HUES64 (cell line): ENCODE results near the gene IL17REL.
A peak's percentile ranks its signal among the peaks of the same experiment; 100 is the strongest.

Experiments
- H3K27ac ChIP-seq: 2 replicates; pipeline ENCODE4 v1.7.0; 2013; ENCODE audit warnings: low read depth, low read length, inconsistent platforms
- H3K27me3 ChIP-seq: 2 replicates; pipeline ENCODE4 v1.6.1; 2013; ENCODE audit warnings: mild to moderate bottlenecking, low read length; ENCODE audit not compliant: insufficient read depth
- H3K36me3 ChIP-seq: 2 replicates; pipeline ENCODE4 v1.6.1; 2013; ENCODE audit warnings: mild to moderate bottlenecking, low read length; ENCODE audit not compliant: insufficient read depth
- H3K4me1 ChIP-seq: 2 replicates; pipeline ENCODE4 v1.6.1; 2013; ENCODE audit warnings: mild to moderate bottlenecking, low read length, moderate library complexity; ENCODE audit not compliant: insufficient read depth
- H3K4me3 ChIP-seq: 2 replicates; pipeline ENCODE4 v1.5.1; 2013; ENCODE audit warnings: mild to moderate bottlenecking, low read length, moderate library complexity
- H3K9ac ChIP-seq: 2 replicates; pipeline ENCODE4 v1.6.1; 2013; ENCODE audit warnings: mild to moderate bottlenecking, low read depth, low read length
- H3K9me3 ChIP-seq: 2 replicates; pipeline ENCODE4 v1.6.1; 2013; ENCODE audit warnings: low read depth, low read length; ENCODE audit not compliant: insufficient read depth
- WGBS: fragments of 150-250, 120-280 bp; methylation state at CpG from one replicate; pipeline ENCODE4 v1.1.7; 2013; ENCODE audit warnings: missing lambda C conversion rate; 5-methylcytosine and 5-hydroxymethylcytosine counted together

Gene IL17REL

DNA sequence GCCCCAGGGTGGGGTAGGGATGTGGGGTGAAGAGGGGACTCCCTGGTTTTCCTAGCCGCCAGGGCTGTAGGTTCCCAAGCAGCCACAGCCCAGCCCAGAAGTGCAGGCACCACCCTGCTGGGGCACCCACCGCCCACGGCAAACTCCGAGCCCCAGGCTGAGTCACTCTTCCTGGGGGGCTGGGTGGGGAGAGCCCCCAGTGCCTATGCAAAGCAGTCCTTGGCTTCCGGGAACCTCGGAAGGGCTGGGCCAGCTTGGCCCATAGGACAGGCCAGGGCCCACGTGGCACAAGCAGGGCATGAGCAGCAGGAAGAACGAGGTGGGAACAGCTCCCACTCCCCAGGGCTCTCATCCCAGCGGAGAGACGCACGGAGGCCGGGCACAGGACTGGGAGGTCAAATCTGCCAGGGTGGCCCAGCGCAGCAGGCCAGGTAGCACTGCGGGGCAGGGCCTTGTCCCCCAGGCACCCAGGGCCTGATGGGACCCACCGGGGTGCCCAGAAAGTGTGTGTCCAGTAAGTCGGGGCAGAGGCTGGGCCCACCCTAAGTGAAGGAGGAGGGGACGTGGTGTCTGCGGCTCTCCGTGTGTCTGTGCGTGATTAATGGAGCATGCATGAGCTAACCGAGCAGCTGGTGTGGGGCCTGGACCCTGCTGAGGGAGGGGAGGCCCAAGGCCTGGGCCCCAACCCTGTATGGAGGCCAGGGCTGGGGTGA lies 4.6 kb upstream of the IL17REL start:
- H3K9ac ChIP-seq = no peak overlapping the region

DNA sequence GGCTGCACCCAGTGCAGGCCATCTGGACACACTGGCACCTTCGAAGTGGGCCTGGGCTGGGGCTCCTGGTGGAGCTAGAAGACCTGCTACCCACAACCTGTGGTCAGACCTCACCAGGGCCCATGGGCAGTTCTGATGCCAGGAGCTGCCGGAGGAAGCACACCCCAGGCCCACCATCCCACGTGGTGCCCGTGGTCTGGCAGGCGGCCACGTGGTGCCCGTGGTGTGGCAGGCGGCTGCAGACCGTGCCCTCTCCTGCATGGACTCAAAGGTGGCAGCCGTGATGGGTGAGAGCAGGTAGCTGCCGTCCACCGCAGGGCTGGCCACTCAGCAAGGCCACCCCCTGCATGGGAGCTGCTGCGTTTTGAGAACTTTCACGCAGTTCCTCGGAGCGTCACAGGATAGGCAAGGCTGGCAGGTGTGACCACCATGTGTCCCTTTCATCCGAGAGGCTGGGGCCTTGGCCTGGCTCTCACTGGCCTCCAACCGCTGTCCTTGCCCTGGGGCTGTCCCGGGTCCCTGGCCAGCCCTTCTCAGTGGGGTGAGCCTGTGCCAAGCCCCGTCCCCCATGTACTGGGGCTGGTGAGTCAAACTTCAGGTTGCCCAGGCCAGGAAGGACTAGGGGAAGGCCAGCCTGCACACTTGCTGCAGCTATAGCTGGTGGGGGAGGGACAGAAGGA lies 3.9 kb upstream of the IL17REL start:
- 92% methylated on average over 20 of the region's 20 CpGs for WGBS
- no peak overlapping the region for H3K4me3 ChIP-seq
- H3K27ac ChIP-seq = no peak overlapping the region
- peaks cover 72% of the 10 kb centered on the region for H3K27me3 ChIP-seq
- H3K4me1 ChIP-seq = no peaks in the 10 kb centered on the region
- no peaks in the 10 kb centered on the region for H3K36me3 ChIP-seq
- H3K9ac ChIP-seq = no peak overlapping the region
- H3K9me3 ChIP-seq = no peaks in the 10 kb centered on the region

More for the DNA sequence above, 4.6 kb upstream of the IL17REL start:
- Histone ChIP-seq H3K27me3 (peaks cover 65% of the 10 kb centered on the region), H3K4me3 (no peak overlapping the region), H3K36me3 (no peaks in the 10 kb centered on the region), H3K4me1 (no peaks in the 10 kb centered on the region), H3K9me3 (no peaks in the 10 kb centered on the region), H3K27ac (no peak overlapping the region)
- WGBS = 85% methylated on average over 21 of the region's 21 CpGs

DNA sequence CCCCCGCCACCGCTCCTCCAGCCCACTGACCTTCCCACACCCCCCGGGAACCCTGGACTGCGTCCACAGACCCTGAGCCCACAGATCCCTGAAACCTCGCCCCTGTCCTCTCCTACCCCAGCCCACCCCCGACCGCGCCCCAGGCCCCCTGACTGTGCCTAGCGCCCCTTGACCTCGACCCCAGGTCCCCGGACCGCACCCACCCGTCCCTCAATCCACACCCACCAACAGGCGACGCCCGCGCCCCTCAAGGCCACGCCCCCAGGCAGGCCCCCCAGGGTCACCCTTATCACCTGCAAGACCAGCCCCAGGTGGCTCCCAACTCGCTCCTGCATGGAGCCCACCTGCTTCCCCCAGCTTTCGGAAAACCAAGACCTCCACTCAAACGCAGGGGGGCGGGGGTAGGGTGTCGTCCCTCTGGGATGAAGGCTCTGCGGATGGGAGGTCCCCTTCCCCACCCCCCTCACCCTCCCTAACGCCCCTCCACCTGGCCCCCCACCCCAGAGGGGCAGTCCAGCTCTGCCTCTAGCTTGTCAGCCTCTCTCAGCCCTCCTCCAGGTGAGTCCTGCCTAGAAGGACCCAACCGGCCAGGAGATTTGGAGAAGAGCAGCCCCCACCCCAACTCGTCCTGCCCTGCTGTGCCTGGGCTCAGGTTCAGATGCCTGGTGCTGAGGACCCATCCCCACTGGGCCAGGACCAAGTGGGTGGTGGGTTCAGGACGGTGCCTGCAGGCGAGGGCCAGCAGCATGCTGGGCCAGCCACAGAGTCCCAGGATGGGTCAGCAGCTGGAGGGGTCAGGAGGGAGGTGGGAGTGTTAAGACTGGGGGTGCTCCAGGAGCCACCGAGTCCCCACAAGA lies 3.1 kb upstream of the IL17REL start:
- no peak overlapping the region for H3K4me3 ChIP-seq
- 62% methylated on average over 26 of the region's 30 CpGs for WGBS
- H3K27me3 ChIP-seq = peaks cover 80% of the 10 kb centered on the region
- no peaks in the 10 kb centered on the region for H3K4me1 ChIP-seq
- no peaks in the 10 kb centered on the region for H3K36me3 ChIP-seq
- no peak overlapping the region for H3K9ac ChIP-seq
- H3K9me3 ChIP-seq = no peaks in the 10 kb centered on the region
- no peak overlapping the region for H3K27ac ChIP-seq

DNA sequence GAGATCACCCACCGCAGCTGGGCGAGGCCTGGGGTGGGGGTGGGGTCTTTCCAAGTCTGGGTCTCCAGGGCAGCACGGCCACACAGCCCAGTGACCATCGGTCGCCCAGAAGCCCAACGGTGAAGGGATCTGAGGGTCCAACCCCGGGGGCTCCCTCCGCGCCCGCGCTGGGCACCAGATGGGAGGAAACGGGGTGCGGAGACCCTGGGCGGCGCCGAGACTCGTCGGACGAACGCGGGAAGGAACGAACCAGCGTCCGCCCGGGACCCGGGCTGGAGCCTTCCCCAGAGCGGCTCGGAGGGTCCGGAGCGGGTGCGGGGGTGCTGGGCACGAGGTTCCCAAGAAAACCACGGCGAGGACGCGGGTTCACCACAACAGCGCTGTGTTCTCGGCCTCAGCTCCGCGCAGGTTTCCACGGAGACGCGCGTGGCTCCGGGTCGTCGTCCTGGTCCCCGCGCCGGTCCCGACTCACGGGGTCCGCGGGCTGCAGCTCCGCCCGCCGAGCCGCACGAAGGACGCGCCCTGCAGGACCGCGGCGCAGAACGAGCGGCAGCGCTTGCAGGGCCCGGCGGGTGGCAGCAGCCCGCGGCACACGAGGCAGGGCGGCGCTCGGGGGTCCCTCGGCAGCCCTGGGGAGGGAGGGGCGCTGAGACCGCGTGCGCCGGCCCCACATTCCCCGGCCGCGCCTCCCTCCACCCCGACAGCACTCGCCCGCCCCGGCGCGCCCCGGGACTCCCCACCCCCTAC lies 2.3 kb upstream of the IL17REL start:
- peaks cover 87% of the 10 kb centered on the region for H3K27me3 ChIP-seq
- H3K9me3 ChIP-seq = no peaks in the 10 kb centered on the region
- WGBS = 8% methylated on average over 79 of the region's 91 CpGs

DNA sequence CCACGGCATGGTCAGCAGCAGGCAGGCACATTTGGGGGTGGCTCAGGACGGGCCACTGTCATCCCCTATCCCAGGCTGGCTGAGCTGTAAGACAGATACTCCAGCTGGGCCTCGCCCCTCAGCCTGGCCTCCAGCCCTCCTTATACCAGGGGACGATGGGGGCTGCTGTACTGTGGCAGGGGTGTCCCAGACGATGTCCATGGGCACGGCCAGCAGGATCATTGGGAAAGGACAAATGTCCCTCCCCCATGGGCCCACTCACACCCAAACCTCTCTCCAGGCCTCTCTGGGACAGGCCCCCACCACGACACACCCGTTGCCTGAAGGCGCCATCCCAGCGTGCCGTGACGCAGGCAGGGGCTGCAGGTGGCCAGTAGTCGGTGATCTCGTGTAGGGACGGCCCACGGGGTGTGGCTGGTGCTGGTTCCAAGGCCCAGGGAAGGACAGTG lies 1.5 kb upstream of the IL17REL start:
- H3K27ac ChIP-seq = no peak overlapping the region
- H3K9me3 ChIP-seq = no peaks in the 10 kb centered on the region
- WGBS = 69% methylated on average over 16 of the region's 16 CpGs
- H3K4me3 ChIP-seq = no peak overlapping the region
- no peak overlapping the region for H3K9ac ChIP-seq
- peaks cover 88% of the 10 kb centered on the region for H3K27me3 ChIP-seq
- no peaks in the 10 kb centered on the region for H3K36me3 ChIP-seq
- H3K4me1 ChIP-seq = no peaks in the 10 kb centered on the region

More for the DNA sequence above, 2.3 kb upstream of the IL17REL start:
- Histone ChIP-seq H3K36me3 (no peaks in the 10 kb centered on the region), H3K9ac (no peak overlapping the region), H3K4me1 (no peaks in the 10 kb centered on the region), H3K4me3 (peak overlapping the region; percentile 43), H3K27ac (no peak overlapping the region)

DNA sequence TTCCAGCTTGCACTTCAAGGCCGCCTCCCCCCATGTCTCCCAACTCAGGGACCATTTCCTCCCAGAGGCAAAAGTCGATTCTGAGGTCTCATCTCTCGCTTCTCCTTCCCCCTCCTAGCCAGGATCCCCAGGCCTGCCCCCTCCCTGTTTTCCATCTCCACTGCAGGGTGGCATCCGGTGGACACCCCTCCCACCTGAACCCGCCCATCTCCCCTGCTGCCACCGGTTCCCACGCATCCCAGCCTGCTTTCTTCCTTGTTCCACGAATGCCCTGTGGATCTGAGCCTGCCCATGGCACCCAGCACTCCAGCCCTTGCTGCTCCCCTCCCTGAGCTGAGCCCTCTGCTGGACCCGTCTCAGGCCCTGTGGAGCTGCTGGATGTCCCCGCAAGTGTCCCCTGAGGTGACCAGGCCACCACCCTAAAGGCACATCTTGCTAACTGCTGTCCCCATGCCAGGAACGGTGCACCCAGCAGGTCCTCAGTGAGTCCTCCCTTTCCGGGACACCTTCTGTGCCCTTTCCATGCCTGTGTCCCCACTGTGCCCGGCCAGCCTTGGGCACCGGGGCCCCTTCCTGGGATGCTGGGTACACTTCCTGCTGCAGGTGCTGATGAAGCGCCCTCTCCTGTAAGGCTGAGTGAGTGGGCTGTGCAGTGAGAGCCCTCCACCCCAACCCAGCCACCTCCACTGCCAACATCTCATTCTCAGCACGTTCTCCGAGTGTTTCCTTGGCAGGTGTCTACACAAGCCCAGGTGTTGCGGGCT lies 936 bp downstream of the IL17REL start:
- Histone ChIP-seq H3K4me1 (no peaks in the 10 kb centered on the region), H3K36me3 (no peaks in the 10 kb centered on the region), H3K4me3 (peak overlapping the region; percentile 42), H3K27me3 (peaks cover 75% of the 10 kb centered on the region), H3K27ac (no peak overlapping the region), H3K9me3 (no peaks in the 10 kb centered on the region), H3K9ac (no peak overlapping the region)
- WGBS = 51% methylated on average over 18 of the region's 18 CpGs

DNA sequence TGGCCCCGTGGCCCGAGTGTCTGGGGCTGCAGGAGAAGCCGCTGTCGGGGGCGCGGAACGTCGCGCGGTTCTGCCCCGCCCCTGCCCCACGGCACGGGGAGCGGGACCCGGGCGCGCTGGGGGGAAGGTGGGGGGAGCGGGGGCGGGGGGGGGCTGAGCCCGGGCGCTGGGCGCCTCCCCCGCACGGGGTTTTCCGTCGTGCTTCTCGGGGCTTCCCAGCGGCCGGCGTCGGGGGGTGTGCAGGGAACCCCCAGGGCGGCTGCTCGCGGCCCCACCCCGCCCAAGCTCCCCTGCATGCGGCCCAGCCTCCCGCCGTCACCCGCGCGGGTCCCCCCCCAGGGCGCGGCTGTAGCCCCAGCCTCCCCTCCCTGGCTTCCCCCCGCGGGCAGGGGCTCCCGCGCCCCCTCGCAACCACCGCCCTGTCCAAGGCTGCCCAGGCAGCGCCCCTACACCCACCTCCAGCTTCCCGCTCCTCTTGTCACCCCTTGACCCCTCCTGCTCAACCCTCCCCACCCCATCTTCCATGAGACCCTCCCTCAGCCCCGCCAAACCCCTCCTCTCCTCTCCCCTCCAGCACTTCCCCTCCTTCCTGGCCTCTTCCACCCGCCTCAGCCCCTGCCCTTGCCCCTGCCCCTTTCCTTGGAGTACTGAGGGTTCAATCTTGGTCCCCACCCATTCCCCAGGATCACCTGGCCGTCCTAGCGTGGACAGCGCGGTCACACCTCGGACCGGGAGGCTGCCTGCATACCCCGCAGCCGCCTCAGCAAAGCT lies 1.7 kb downstream of the IL17REL start:
- Histone ChIP-seq H3K27ac (no peak overlapping the region), H3K9me3 (no peaks in the 10 kb centered on the region), H3K27me3 (peaks cover 67% of the 10 kb centered on the region), H3K4me1 (no peaks in the 10 kb centered on the region), H3K9ac (no peak overlapping the region), H3K36me3 (no peaks in the 10 kb centered on the region), H3K4me3 (peak overlapping the region; percentile 42)
- 9% methylated on average over 51 of the region's 61 CpGs for WGBS

DNA sequence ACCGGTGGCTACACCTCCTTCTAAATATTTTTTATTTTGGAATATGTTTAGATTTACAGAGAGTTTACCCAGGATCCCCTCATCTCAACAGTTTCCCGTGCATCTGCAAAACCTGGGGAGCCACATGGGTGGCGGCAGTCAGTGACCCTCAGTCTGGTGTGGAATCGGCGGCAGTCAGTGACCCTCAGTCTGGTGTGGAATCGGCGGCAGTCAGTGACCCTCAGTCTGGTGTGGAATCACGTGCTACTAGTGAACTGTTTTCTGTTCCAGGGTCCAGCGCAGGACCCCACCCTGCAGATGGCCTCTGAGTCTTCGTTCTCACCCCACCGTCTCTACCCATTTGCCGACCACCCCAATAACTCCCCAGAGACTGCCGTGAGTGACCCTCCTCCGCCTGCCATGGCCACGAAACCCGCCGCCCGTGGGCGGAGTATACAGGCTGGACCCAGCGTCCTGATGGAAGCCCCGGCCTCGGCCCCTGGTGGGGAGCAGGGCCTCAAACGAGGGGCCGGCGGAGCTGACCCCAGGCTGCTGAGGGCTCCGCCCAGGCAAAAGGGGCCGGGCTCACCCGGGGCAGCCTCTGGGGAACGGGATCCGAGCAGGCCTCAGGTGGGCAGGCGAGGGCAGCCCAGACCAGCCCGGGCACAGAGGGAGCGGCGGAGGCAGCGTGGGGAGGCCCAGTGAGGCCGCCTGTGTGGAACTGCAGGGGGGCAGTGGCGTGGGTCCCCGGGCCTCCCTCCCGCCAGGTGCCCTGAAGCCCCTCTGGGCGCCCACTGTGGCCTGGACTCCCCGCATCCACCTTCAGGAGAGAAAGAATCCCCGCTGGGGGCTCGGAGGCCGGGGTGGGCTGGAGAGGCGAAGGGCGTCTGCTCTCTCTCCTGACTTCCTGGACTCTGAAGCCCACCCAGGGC lies 2.5 kb downstream of the IL17REL start:
- peaks cover 60% of the 10 kb centered on the region for H3K27me3 ChIP-seq
- no peak overlapping the region; the same call in 1 of the 2 replicates for H3K4me3 ChIP-seq

DNA sequence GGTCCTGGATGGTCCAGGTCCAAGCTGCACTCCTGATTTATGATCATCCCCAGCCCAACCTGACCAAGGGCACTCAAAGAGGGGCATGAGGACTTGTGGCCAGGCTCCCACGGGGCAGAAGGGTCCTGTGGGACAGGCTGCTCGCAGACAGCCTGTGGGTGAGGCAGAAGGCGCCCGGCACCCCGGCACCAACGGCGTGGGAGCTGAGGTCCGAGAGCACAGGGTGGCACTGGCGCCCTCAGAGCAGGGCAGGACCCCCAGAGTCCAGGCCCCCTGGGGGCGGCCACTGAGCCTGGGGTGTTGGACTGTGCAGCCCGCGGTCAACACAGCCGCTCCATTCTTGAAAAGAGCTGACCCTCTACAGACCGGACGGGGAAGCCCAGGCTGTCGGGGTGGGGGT lies 3.3 kb downstream of the IL17REL start:
- Histone ChIP-seq H3K4me1 (no peaks in the 10 kb centered on the region), H3K4me3 (no peak overlapping the region), H3K9me3 (no peaks in the 10 kb centered on the region), H3K36me3 (no peaks in the 10 kb centered on the region), H3K9ac (no peak overlapping the region), H3K27me3 (peaks cover 52% of the 10 kb centered on the region), H3K27ac (no peak overlapping the region)
- 93% methylated on average over 16 of the region's 16 CpGs for whole genome bisulfite sequencing

More for the DNA sequence above, 2.5 kb downstream of the IL17REL start:
- H3K36me3 ChIP-seq = no peaks in the 10 kb centered on the region
- no peak overlapping the region for H3K9ac ChIP-seq
- H3K27ac ChIP-seq = no peak overlapping the region
- H3K4me1 ChIP-seq = no peaks in the 10 kb centered on the region
- H3K9me3 ChIP-seq = no peaks in the 10 kb centered on the region
- WGBS = 78% methylated on average over 44 of the region's 46 CpGs
